ENCODE measurements around the gene CORO7.

The CORO7 gene

DNA sequence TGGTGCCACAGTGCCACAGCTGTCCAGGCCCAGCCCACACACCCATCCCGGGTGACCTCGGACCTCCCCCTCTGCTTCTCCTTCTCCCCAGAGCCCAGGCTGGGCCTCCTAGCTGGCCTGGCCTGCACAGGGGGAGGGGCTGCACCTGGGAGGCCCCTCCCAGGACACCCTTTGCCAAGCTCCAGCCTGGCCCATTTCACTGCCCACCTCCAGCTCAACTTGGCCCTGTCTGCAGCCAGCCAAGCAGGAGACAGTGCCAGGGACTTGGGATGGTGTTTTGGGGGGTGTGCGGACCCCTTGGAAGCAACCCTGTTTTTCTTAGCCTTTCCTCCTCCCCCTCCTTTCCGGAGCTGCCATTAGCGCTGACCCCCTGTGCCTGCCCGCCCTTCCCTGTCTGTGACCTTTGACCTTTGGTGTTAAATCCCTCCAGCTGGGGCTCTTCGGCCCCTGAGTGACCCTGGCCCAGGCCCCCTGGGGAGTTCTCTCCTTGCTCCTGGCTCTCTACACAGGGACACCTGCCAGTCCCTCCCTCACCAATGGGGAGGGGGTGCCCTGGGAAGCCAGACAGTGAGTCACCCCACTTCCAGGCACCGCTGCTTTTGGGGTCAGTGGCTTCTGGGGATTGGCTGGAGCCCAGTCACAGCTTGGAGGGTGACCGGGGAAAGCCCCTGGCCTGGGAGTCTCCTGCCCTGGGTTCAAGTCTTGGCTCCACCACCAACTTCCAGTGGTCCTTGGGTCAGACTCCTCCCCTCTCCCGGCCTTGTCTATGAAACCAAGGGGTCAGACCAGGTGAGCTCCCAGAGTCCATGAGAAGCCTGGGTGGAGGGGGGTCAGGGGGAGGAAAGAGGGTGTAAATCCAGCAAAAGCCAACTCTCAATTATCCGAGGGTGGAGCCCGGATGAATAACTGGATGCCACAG is 98.6 kb downstream of the CORO7 start:
- Histone ChIP-seq H3K36me3 (replicated peaks in 1 of 2; ENCODE audit: control insufficient read depth in 2 of 2, insufficient read depth in 2 of 2, low read length in 2 of 2) (no peaks in the 10 kb centered on the region), H2BK5ac (ENCODE audit: low read length) (peak overlapping the region; percentile 88), H3K14ac (ENCODE audit: low read length) (no peak overlapping the region), H3K18ac (ENCODE audit: low read length) (peak overlapping the region; percentile 95), H3K4me2 (ENCODE audit: insufficient read depth, low read length, poor library complexity, severe bottlenecking) (peak overlapping the region; percentile 26), H2BK15ac (ENCODE audit: low read length) (peak overlapping the region; percentile 100), H3K27ac (replicated peaks; ENCODE audit: low read length) (no peak overlapping the region), H2AFZ (ENCODE audit: low read length) (no peak overlapping the region), H3K9ac (ENCODE audit: low read depth, low read length, poor library complexity) (peak overlapping the region; percentile 84), H3K79me1 (ENCODE audit: low read depth, low read length) (peaks cover 32% of the 10 kb centered on the region), H3K4ac (ENCODE audit: low read length) (no peak overlapping the region), H4K8ac (ENCODE audit: low read depth, low read length) (peak overlapping the region; percentile 65), H4K91ac (ENCODE audit: low read depth, low read length, poor library complexity) (no peak overlapping the region), H2AK5ac (ENCODE audit: low read depth, low read length) (peak overlapping the region; percentile 99), H3K9me3 (replicated peaks in 1 of 2; ENCODE audit: control insufficient read depth in 2 of 2, insufficient read depth in 1 of 2, low read depth in 1 of 2, low read length in 2 of 2) (peaks cover 0 to 2% of the 10 kb centered on the region in 2 donors), H3K27me3 (ENCODE audit: control insufficient read depth in 3 of 3, insufficient read depth in 3 of 3, low read depth in 1 of 3, low read length in 3 of 3) (peaks cover 0 to 19% (median 0%) of the 10 kb centered on the region in 3 experiments), H3K4me1 (ENCODE audit: control insufficient read depth in 2 of 2, insufficient read depth in 1 of 2, low read depth in 1 of 2, low read length in 2 of 2) (peaks cover 31 to 38% of the 10 kb centered on the region in 2 donors), H3K4me3 (ENCODE audit: low read length in 2 of 2) (peak overlapping the region in 1 of 2 donors; percentile 91), H2BK12ac (ENCODE audit: low read length) (no peak overlapping the region), H2BK120ac (ENCODE audit: low read depth, low read length) (peak overlapping the region; percentile 100), H3K23ac (ENCODE audit: low read depth, low read length, poor library complexity) (no peak overlapping the region)
- peak; percentile 62 for DNase-seq (ENCODE audit: low spot score)
- no CpG with 5 or more reads among the region's 12 CpGs for WGBS, 2 donors (ENCODE audit: extremely low coverage in 2 of 2, insufficient read length in 2 of 2, insufficient replicate concordance in 1 of 2)

DNA sequence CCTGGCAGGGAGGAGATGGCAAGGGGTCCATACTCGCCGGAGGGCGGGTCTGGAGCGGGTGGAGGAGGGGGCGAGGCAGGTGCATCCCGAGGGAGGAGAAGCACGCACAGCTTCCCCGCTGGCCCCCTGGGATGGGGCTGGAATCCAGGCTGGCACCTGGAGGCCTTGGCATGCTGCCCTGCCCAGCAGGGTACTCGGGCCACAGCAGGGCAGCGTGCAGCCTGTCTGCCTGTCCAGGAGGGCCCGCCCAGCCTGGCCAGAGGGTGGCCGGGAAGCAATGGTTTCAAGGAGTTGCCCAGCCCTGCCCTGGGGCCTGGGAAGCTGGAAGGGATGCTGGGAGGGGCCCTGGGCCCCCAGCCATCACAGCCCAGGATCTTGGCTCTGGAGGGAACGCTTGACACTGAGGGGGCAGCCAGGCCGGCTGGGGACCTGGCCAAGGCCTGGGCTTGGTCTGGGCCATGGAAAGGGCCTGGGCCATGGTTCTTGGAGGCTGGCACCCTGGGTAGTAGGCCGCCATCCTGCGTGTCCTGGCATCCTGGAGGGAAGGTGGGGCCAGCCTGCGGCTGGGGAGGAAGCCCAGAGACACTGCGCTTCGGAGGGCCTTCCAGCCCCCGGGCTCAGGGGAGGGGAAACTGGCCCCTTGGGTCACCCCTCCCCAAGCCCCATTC is 99.4 kb downstream of the CORO7 start:
- Histone ChIP-seq H3K9me3 (replicated peaks in 1 of 2; ENCODE audit: control insufficient read depth in 2 of 2, insufficient read depth in 1 of 2, low read depth in 1 of 2, low read length in 2 of 2) (peaks cover 0 to 2% of the 10 kb centered on the region in 2 donors), H3K4me2 (ENCODE audit: insufficient read depth, low read length, poor library complexity, severe bottlenecking) (peak overlapping the region; percentile 96), H3K27ac (replicated peaks; ENCODE audit: low read length) (no peak overlapping the region), H2BK12ac (ENCODE audit: low read length) (peak overlapping the region; percentile 100), H2AFZ (ENCODE audit: low read length) (peak overlapping the region; percentile 73), H3K23ac (ENCODE audit: low read depth, low read length, poor library complexity) (peak overlapping the region; percentile 85), H3K4ac (ENCODE audit: low read length) (peak overlapping the region; percentile 53), H3K4me3 (ENCODE audit: low read length in 2 of 2) (peak overlapping the region; percentile 89 to 91), H3K36me3 (replicated peaks in 1 of 2; ENCODE audit: control insufficient read depth in 2 of 2, insufficient read depth in 2 of 2, low read length in 2 of 2) (no peaks in the 10 kb centered on the region), H3K18ac (ENCODE audit: low read length) (peak overlapping the region; percentile 95), H2BK5ac (ENCODE audit: low read length) (peak overlapping the region; percentile 88), H3K79me1 (ENCODE audit: low read depth, low read length) (peaks cover 30% of the 10 kb centered on the region), H3K14ac (ENCODE audit: low read length) (peak overlapping the region; percentile 90), H2BK15ac (ENCODE audit: low read length) (peak overlapping the region; percentile 100), H3K9ac (ENCODE audit: low read depth, low read length, poor library complexity) (peak overlapping the region; percentile 88), H3K4me1 (ENCODE audit: control insufficient read depth in 2 of 2, insufficient read depth in 1 of 2, low read depth in 1 of 2, low read length in 2 of 2) (peaks cover 31 to 38% of the 10 kb centered on the region in 2 donors), H3K27me3 (ENCODE audit: control insufficient read depth in 3 of 3, insufficient read depth in 3 of 3, low read depth in 1 of 3, low read length in 3 of 3) (peaks cover 0 to 19% (median 0%) of the 10 kb centered on the region in 3 experiments), H2AK5ac (ENCODE audit: low read depth, low read length) (peak overlapping the region; percentile 99), H2BK120ac (ENCODE audit: low read depth, low read length) (peak overlapping the region; percentile 100), H4K8ac (ENCODE audit: low read depth, low read length) (peak overlapping the region; percentile 65), H4K91ac (ENCODE audit: low read depth, low read length, poor library complexity) (peak overlapping the region; percentile 92)
- DNase-seq (ENCODE audit: low spot score): no peak
- no CpG with 5 or more reads among the region's 20 CpGs for WGBS, 2 donors (ENCODE audit: extremely low coverage in 2 of 2, insufficient read length in 2 of 2, insufficient replicate concordance in 1 of 2)

GRCh38 chr16:4316108-4316863 is 100.1 kb downstream of the CORO7 start:
- Histone ChIP-seq H4K8ac (ENCODE audit: low read depth, low read length) (no peak overlapping the region), H3K4me1 (ENCODE audit: control insufficient read depth in 2 of 2, insufficient read depth in 1 of 2, low read depth in 1 of 2, low read length in 2 of 2) (peaks cover 33 to 38% of the 10 kb centered on the region in 2 donors), H2BK120ac (ENCODE audit: low read depth, low read length) (peak overlapping the region; percentile 100), H3K4me3 (ENCODE audit: low read length in 2 of 2) (peak overlapping the region; percentile 89 to 91), H3K14ac (ENCODE audit: low read length) (peak overlapping the region; percentile 90), H2BK15ac (ENCODE audit: low read length) (peak overlapping the region; percentile 100), H3K4ac (ENCODE audit: low read length) (peak overlapping the region; percentile 53), H2AK5ac (ENCODE audit: low read depth, low read length) (peak overlapping the region; percentile 99), H3K27me3 (ENCODE audit: control insufficient read depth in 3 of 3, insufficient read depth in 3 of 3, low read depth in 1 of 3, low read length in 3 of 3) (peaks cover 0 to 19% (median 0%) of the 10 kb centered on the region in 3 experiments), H3K4me2 (ENCODE audit: insufficient read depth, low read length, poor library complexity, severe bottlenecking) (peak overlapping the region; percentile 96), H3K36me3 (replicated peaks in 1 of 2; ENCODE audit: control insufficient read depth in 2 of 2, insufficient read depth in 2 of 2, low read length in 2 of 2) (no peaks in the 10 kb centered on the region), H2BK5ac (ENCODE audit: low read length) (peak overlapping the region; percentile 88), H3K9ac (ENCODE audit: low read depth, low read length, poor library complexity) (peak overlapping the region; percentile 88), H3K79me1 (ENCODE audit: low read depth, low read length) (peaks cover 26% of the 10 kb centered on the region), H3K23ac (ENCODE audit: low read depth, low read length, poor library complexity) (peak overlapping the region; percentile 85), H2AFZ (ENCODE audit: low read length) (peak overlapping the region; percentile 73), H3K18ac (ENCODE audit: low read length) (peak overlapping the region; percentile 95), H3K9me3 (replicated peaks in 1 of 2; ENCODE audit: control insufficient read depth in 2 of 2, insufficient read depth in 1 of 2, low read depth in 1 of 2, low read length in 2 of 2) (peaks cover 0 to 2% of the 10 kb centered on the region in 2 donors), H3K27ac (replicated peaks; ENCODE audit: low read length) (no peak overlapping the region), H4K91ac (ENCODE audit: low read depth, low read length, poor library complexity) (peak overlapping the region; percentile 92), H2BK12ac (ENCODE audit: low read length) (peak overlapping the region; percentile 100)
- no CpG with 5 or more reads among the region's 93 CpGs for WGBS, 2 donors (ENCODE audit: extremely low coverage in 2 of 2, insufficient read length in 2 of 2, insufficient replicate concordance in 1 of 2)
- DNase-seq (ENCODE audit: low spot score): no peak
